Activated effector memory CD4-positive, alpha-beta T cell treated with Interleukin-2 at 50 U/mL for 16 hours (primary cell): Measurements from ENCODE around the gene WBP2NL.

Source experiments
- DNase-seq: peaks from one replicate; pipeline ENCODE4 v3.0.0-alpha.2; 2020

Gene WBP2NL

DNA sequence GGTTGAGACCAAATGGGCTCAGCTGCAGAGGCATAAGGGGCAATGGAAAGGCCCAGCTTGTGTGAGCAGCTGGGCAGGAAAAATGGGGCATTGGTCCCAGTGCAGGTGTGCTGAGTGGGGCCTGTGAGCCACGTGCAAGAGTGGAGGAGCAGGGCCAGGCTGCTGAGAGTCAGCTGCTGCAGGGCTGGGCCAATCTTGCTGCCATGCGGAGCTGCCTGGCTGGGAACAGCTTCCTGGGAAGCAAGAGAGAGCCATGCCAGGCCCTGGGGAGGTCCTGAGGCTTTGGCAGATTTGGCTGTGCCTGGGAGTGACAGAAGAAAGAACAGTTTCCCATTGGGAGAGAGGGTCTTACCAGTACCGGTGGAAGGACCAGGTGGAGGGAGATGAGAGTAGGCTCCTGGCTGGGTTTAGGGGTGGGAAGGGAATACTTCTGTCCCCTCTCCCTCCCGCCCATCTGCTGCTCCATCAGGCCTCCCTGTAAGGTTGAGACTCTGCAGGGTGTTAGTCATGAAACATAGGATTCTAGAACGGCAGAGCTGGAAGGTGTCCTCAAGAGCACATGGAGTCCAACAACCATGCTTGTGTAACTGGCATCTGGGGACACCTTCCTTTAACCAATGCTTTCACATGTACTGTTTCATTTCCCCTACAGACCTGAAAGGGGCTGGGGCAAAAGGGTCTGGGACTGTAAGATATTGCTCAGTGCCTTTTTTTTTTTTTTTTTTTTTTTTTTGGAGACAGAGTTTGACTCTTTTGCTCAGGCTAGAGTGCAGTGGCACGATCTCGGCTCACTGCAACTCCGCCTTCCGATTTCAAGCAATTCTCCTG is 19.0 kb upstream of the WBP2NL start:
- no peak for DNase-seq

DNA sequence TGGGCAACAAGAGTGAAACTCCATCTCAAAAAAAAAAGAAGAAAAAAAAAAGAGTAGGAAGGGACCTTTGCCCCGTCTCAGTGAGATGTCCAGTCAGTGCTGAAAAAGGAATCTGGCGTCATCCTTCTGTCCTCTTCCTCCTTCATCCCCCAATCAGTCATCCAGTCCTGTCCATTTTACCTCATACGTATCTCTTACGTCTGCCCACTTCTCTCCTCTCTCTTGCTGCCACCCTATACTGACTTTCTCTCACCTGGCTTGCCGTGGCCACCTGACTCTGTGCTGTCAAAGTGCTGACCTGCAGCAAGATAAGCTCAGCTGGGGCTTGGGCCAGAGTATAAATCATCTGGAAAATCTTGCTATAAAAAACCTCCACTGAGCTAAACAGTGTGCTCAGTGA is 15.7 kb upstream of the WBP2NL start:
- DNase-seq, result no peak

GRCh38 chr22:41983513-41984405 is 14.8 kb upstream of the WBP2NL start:
- DNase-seq, result no peak

- no peak for DNase-seq
These were observed 11.3 kb upstream of the WBP2NL start for GRCh38 chr22:41987276-41987675.

DNA sequence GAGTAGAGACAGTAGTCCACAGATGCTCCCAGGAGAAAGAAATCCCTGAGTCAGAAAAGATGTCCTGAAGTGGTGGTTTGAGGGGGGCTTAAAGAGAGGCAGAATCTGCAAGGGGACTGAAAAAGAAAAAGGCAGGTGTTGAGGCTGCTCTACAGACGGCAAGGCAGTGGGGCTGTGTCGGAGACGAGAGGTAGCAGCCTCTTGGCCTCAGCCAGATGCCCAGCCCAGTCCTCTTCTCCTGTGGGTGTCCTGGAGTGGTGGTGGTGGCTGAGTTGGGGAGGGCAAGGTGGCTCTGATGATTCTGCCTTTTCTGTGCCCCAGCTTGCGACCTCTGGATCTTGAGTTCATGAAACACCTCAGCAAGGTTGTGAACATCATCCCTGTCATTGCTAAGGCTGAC is 9.3 kb upstream of the WBP2NL start:
- DNase-seq, result no peak

DNA sequence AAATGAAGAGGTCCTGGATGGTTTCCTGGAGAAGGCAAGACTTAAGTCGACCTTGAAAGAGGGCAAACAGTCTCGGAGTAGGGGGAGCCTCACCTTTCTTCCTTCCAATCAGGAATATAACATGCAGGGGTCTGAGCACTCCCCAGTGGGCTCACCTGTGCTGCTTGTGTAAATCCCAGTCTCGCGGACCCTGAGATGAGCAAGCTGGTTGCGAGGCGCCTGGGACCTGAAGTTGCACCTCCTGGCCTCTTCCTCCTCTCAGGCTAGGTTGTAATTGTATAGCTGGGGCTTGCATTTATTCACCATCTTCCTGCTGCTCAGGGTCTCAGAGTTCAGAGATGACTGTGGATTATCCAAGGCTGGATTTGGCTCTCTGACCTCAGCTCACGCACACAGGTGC is 7.5 kb upstream of the WBP2NL start:
- no peak for DNase-seq

- no peak for DNase-seq
These were observed 6.1 kb upstream of the WBP2NL start for GRCh38 chr22:41992496-41992895.

GRCh38 chr22:41995211-41995610 is 3.4 kb upstream of the WBP2NL start:
- DNase-seq, result no peak

DNA sequence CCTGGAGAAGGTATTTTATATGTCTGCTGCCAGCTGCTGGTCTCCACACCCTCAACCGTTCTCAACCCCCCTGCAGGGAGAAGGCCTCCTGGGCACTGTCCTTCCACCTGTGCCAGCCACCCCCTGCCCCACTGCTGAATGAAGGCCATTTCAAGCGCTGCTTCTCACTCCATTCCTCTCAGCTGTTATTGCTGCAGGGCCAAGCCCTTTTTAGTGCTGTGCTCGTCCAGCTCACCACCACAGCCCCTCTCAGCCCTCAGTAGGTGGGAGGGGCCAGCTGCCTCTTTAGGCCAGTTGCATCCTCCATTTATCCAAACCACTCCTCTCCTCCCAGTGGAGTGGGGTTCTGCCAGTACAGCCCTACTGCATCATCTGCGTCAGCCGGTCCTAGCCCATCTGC is 1.8 kb upstream of the WBP2NL start:
- no peak for DNase-seq

DNA sequence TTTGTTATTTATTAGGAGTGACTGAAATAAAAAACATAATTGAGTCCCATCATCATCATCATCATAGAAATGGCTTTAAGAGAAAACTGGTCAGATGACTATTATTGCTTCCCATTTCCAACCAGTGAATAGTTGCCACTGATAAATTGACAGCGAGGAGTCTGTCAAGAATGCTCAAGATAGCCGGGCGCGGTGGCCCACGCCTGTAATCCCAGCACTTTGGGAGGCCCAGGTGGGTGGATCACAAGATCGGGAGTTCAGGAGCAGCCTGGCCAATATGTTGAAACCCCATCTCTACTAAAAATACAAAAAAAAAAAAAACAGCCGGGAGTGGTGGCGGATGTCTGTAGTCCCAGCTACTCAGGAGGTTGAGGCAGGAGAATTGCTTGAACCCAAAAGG is 1.9 kb downstream of the WBP2NL start:
- no peak for DNase-seq

DNA sequence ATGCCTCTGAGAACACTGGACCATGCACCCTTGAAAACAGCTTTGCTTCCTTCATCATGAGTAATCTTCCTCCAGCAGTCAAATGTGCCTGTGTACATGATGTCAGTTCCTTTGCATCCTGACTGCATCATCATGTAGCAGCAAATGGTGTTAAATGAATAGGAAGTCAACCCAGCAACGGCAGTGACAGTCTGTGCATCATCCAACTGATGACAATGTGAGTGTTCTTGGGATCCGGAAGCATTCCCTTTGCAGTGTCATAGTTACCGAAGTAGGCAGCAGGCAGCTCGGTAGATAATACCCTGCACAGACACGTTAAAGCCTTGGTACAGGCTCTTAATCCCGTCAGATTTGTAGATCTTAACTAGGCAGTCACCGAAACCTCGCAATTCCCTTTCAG is 2.5 kb downstream of the WBP2NL start:
- DNase-seq, result no peak

GRCh38 chr22:42001706-42002105 is 3.1 kb downstream of the WBP2NL start:
- DNase-seq, result no peak

- DNase-seq, result no peak
These were observed 9.3 kb downstream of the WBP2NL start for GRCh38 chr22:42007922-42008321.

DNA sequence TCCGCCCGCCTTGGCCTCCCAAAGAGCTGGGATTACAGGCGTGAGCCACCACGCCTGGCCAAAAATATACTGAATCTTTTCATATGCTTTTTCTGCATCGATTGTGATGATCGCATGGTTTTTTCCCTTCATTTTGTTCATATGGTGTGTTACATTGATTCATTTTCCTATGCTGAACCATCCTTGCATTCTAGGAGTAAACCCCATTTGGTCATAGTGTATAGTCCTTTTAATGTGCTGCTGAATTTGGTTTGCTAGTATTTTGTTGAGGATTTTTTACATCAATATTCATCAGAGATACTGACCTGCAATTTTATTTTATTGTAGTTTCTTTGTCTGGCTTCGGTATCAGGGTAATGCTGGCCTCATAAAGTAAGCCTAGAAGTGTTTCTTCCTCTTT is 12.2 kb downstream of the WBP2NL start:
- no peak for DNase-seq

DNA sequence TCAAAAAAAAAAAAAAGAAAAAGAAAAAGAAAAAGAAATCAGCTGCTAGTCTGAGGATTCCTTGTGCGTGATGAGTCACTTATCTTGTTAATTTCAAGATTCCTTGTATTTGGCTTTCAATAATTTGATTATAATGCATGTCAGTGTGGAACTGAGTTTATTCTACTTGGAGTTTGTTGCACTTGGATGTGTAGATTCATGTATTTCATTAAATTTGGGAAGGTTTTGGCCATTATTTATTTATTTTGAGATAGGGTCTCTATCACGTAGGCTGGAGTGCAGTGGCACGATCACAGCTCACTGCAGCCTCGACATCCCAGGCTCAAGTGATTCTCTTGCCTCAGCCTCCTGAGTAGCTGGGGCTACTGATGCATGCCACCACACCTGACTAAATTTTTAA is 14.8 kb downstream of the WBP2NL start:
- no peak for DNase-seq

DNA sequence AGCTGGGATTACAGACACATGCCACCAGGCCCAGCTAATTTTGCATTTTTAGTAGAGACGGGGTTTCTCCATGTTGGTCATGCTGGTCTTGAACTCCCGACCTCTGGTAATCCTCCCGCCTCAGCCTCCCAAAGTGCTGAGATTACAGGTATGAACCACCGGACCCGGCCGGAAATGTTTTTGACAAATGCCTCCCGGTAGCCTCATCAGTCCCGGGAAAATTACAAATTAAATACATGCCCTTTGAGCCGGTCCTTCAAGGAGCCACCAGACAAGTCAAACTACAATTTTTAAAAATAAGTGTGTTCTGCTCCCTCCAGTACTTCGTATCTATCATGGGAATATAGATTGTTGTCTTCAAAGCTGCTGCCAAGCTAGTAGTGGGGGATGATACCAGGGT is 17.5 kb downstream of the WBP2NL start:
- DNase-seq, result no peak

DNA sequence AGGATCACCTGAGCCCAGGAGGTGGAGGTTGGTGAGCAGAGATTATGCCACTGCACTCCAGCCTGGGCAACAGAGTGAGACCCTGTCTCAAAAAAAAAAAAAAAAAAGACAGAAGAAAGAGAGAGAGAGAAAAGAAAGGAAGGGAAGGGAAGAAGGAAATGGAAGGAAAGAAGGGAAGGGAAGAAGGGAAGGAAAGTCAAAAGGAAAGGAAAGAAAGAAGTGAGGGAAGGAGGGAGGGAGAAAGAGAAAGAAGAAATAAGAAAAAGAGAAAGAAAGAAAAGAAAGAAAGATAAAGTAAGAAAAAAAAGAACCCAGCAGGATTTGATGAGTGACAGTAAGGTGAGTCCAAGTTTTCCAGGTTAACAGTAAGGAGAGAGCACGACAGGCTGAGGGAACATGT is 19.6 kb downstream of the WBP2NL start:
- no peak for DNase-seq

- no peak for DNase-seq
These were observed 23.0 kb downstream of the WBP2NL start for GRCh38 chr22:42021571-42021970.

DNA sequence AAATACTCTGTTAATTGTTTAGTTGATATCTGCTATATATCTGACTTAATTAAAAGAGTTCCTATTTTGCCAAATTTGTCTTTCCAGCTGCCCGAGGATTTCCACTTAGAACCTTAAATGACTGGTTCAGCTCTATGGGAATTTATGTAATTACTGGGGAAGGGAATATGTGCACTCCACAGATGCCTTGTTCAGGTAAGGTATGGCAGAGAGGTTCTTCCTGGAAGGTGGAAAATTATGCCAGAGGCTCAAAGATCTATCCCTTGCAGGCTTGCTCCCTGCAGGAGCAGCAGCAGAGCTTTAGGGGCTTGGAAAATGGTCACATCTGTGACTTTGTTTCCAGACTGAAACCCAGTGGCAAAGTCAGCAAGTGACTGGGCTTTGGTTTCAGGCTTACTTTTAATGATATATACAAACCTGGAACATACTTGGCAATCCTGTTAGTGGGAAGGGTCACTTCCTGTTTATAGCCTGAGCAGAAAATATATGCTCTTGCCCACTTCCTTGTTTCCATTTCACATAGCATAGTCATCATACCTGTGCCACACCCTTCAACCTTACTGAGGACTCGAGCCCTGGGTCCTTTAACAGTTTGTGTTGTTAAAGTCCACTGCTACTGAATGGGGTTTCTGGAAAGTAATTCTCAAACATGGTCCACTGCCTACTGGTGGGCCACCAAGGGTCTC is 23.7 kb downstream of the WBP2NL start:
- DNase-seq, result no peak

DNA sequence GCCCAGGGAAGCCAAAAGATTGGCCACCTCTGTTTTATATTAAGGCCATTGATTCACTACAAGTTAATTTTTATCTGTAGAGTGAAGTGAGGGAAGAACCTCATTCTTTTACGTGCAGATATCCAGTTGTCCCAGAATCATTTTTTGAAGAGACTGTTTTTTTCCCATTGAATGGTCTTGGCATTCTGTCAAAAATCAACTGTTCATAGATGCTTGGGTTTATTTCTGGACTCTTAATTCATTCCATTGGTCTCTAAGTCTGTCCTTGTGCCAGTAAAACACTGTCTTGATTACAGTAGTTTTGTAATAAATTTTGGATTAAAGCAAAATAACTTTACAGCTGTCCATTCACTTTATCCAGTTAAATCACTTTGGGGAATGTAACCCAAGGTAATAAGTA is 26.8 kb downstream of the WBP2NL start:
- DNase-seq, result no peak

- DNase-seq, result no peak
These were observed 28.1 kb downstream of the WBP2NL start for GRCh38 chr22:42026705-42027104.

- DNase-seq, result no peak
These were observed 34.9 kb downstream of the WBP2NL start for GRCh38 chr22:42033263-42034181.

DNA sequence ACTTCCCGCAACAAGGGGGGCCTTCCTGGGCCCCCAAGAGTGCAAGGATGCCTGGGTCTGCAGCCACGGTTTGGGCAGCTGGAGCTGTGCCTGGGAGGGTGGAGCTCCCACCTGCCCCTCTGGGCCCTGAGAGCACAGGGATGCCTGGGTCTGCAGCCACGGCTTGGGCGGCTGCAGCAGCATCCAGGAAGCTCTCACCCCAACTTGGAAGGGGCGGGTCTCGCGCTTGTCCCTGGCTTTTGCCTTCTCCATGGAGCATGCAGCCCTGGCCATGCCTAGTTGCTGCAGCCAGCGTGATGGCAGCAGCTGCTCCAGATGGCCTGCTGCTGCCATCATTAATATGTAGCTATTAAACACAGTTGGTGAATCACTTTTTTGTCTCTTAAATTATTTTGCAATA is 36.7 kb downstream of the WBP2NL start:
- DNase-seq, result no peak
